OCI-M2 (cell line): ENCODE measurements around the gene ANKDD1A.

Experiments
- DNase-seq: peaks from one replicate; lab custom pipeline; 2025; ENCODE audit not compliant: unreplicated experiment; lab: John Stamatoyannopoulos, UW

ANKDD1A gene

GRCh38 chr15:64911311-64912186, at the start of gene ANKDD1A:
Gene ANKDD1A, plus strand, starts transcription at chr15:64911902. Its CDS starts 29 bp downstream, at chr15:64911931.
- no peak for DNase-seq

- no peak for DNase-seq
Observed at GRCh38 chr15:64861960-64862359, 49.7 kb upstream of the ANKDD1A start.

- no peak for DNase-seq
Observed at GRCh38 chr15:64862408-64862807, 49.3 kb upstream of the ANKDD1A start.

- no peak for DNase-seq
Observed at GRCh38 chr15:64864068-64864467, 47.6 kb upstream of the ANKDD1A start.

GRCh38 chr15:64865126-64865997, 46.3 kb upstream of the ANKDD1A start:
- DNase-seq, result no peak

- no peak for DNase-seq
Observed at GRCh38 chr15:64865998-64866520, 45.6 kb upstream of the ANKDD1A start.

- no peak for DNase-seq
Observed at GRCh38 chr15:64869501-64869900, 42.2 kb upstream of the ANKDD1A start.

- DNase-seq, result no peak
Observed at GRCh38 chr15:64870353-64870752, 41.3 kb upstream of the ANKDD1A start.

- DNase-seq, result no peak
Observed at GRCh38 chr15:64875641-64876223, 36.0 kb upstream of the ANKDD1A start.

GRCh38 chr15:64877435-64877834, 34.3 kb upstream of the ANKDD1A start:
- DNase-seq, result no peak

- DNase-seq, result no peak
Observed at GRCh38 chr15:64878705-64879104, 33.0 kb upstream of the ANKDD1A start.

- DNase-seq, result no peak
Observed at GRCh38 chr15:64883100-64883581, 28.6 kb upstream of the ANKDD1A start.

GRCh38 chr15:64883997-64884511, 27.6 kb upstream of the ANKDD1A start:
- DNase-seq, result no peak

GRCh38 chr15:64884679-64885078, 27.0 kb upstream of the ANKDD1A start:
- no peak for DNase-seq

- DNase-seq, result no peak
Observed at GRCh38 chr15:64888336-64888735, 23.4 kb upstream of the ANKDD1A start.

- no peak for DNase-seq
Observed at GRCh38 chr15:64891561-64891960, 20.1 kb upstream of the ANKDD1A start.

- no peak for DNase-seq
Observed at GRCh38 chr15:64892847-64893403, 18.8 kb upstream of the ANKDD1A start.

- peak; percentile 66 for DNase-seq
Observed at GRCh38 chr15:64893481-64894394, 18.0 kb upstream of the ANKDD1A start.

GRCh38 chr15:64894395-64895056, 17.2 kb upstream of the ANKDD1A start:
- no peak for DNase-seq
